HepG2 (cell line): Measurements from ENCODE around the gene LCN2. TPM values are rescaled to one million over a fixed set of nuclear protein-coding genes. Genes with fewer than 3 reads are reported as not detected.
A peak's percentile ranks its signal among the peaks of the same experiment; 100 is the strongest.

ENCODE experiments used
- CBX5 ChIP-seq: sonication (generic); formaldehyde crosslinking; IDR thresholded peaks from 2 replicates; pipeline ENCODE4 v1.4.0; 2020; ENCODE audit warnings: missing genetic modification reagents, borderline replicate concordance
- CHD2 ChIP-seq: IDR thresholded peaks from 2 replicates; pipeline ENCODE4 v1.6.1; 2011; ENCODE audit warnings: low read depth, low read length, improper control_type of control experiment
- PRDM15 ChIP-seq: sonication (generic); formaldehyde crosslinking; IDR thresholded peaks from 2 replicates; pipeline ENCODE4 v1.4.0; 2020; ENCODE audit warnings: missing genetic modification reagents
- RFX3 ChIP-seq: IDR thresholded peaks from 2 replicates; pipeline ENCODE4 v1.6.1; 2016; ENCODE audit warnings: missing biosample characterization, missing genetic modification reagents
- RFX5 ChIP-seq: IDR thresholded peaks from 2 replicates; pipeline ENCODE4 v1.6.1; 2011; ENCODE audit warnings: low read depth, low read length, improper control_type of control experiment
- TBX2 ChIP-seq: sonication (generic); formaldehyde crosslinking; IDR thresholded peaks from 2 replicates; pipeline ENCODE4 v1.5.0; 2020; ENCODE audit warnings: missing genetic modification reagents, mild to moderate bottlenecking, borderline replicate concordance
- TGIF2 ChIP-seq: IDR thresholded peaks from 2 replicates; pipeline ENCODE4 v1.6.1; 2016; ENCODE audit warnings: control low read depth, missing compliant biosample characterization
- ZNF282 ChIP-seq: fragments of 450-650 bp; IDR thresholded peaks from 2 replicates; pipeline ENCODE4 v1.6.1; 2018; ENCODE audit not compliant: partially characterized antibody
- ZNF770 ChIP-seq: sonication (generic); formaldehyde crosslinking; IDR thresholded peaks from 2 replicates; pipeline ENCODE4 v1.5.0; 2020; ENCODE audit warnings: mild to moderate bottlenecking, missing genetic modification reagents
- polyA plus RNA-seq, 8 experiments: library from polyadenylated mRNA; depleted of rRNA in 3 of 8; stranded (reverse) in 7 of 8; unstranded in 1 of 8; fragments of >200 nt; fragmentation: Illumina TruSeq in 4 of 8; extraction: Trizol in 4 of 8; gene quantifications; 2 replicates each; pipeline versions ENCODE4 v1.2.1 to v1.2.3, GENCODE V29; 2011 to 2016; ENCODE audit warnings: low read depth in 4 of 8, missing spikeins in 1 of 8, mixed read lengths in 1 of 8; ENCODE audit not compliant: insufficient read depth in 1 of 8
- total RNA-seq, 5 experiments: library from RNA; depleted of rRNA; stranded (reverse); fragments of >200 nt; fragmentation: Illumina TruSeq; extraction: Trizol; gene quantifications; 2 replicates each; pipeline ENCODE4 v1.2.3, GENCODE V29; 2016; ENCODE audit warnings: low read depth in 1 of 5
- TF ChIP-seq, protein P1 (sequence below): sonication (generic); formaldehyde crosslinking; IDR thresholded peaks from 2 replicates; pipeline ENCODE4 v1.5.1; 2020; ENCODE audit warnings: mild to moderate bottlenecking, missing genetic modification reagents, moderate library complexity
- TF ChIP-seq, protein P2 (sequence below): IDR thresholded peaks from 2 replicates; pipeline ENCODE4 v1.6.1; 2016; ENCODE audit warnings: missing genetic modification reagents, missing compliant biosample characterization
- TF ChIP-seq, protein P3 (sequence below): sonication (generic); formaldehyde crosslinking; IDR thresholded peaks from 2 replicates; pipeline ENCODE4 v1.4.0; 2020; ENCODE audit warnings: missing genetic modification reagents, mild to moderate bottlenecking, borderline replicate concordance
- TF ChIP-seq, protein P4 (sequence below): sonication (generic); formaldehyde crosslinking; IDR thresholded peaks from 2 replicates; pipeline ENCODE4 v1.5.0; 2020; ENCODE audit warnings: mild to moderate bottlenecking, missing genetic modification reagents, moderate library complexity

The LCN2 gene
- total and polyA plus RNA-seq, 2 of the 13 experiments (the other 11 are each of a cell fraction or from before 2014, with no cell fraction given), result 0.38 to 1.4 TPM

- TF ChIP-seq PRDM15 (CRISPR knock-in tag) (0 out of 2 replicates have a peak, but pooled peaks have one; percentile 55), TGIF2 (CRISPR knock-in tag) (no peak), RFX3 (CRISPR knock-in tag) (no peak), CHD2 (no peak), RFX5 (no peak), TBX2 (no peak), ZNF282 (no peak), CBX5 (CRISPR knock-in tag) (no peak), ZNF770 (CRISPR knock-in tag) (no peak)
- TF ChIP-seq, protein P1, sequence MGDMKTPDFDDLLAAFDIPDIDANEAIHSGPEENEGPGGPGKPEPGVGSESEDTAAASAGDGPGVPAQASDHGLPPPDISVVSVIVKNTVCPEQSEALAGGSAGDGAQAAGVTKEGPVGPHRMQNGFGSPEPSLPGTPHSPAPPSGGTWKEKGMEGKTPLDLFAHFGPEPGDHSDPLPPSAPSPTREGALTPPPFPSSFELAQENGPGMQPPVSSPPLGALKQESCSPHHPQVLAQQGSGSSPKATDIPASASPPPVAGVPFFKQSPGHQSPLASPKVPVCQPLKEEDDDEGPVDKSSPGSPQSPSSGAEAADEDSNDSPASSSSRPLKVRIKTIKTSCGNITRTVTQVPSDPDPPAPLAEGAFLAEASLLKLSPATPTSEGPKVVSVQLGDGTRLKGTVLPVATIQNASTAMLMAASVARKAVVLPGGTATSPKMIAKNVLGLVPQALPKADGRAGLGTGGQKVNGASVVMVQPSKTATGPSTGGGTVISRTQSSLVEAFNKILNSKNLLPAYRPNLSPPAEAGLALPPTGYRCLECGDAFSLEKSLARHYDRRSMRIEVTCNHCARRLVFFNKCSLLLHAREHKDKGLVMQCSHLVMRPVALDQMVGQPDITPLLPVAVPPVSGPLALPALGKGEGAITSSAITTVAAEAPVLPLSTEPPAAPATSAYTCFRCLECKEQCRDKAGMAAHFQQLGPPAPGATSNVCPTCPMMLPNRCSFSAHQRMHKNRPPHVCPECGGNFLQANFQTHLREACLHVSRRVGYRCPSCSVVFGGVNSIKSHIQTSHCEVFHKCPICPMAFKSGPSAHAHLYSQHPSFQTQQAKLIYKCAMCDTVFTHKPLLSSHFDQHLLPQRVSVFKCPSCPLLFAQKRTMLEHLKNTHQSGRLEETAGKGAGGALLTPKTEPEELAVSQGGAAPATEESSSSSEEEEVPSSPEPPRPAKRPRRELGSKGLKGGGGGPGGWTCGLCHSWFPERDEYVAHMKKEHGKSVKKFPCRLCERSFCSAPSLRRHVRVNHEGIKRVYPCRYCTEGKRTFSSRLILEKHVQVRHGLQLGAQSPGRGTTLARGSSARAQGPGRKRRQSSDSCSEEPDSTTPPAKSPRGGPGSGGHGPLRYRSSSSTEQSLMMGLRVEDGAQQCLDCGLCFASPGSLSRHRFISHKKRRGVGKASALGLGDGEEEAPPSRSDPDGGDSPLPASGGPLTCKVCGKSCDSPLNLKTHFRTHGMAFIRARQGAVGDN (CRISPR knock-in tag), result peak; percentile 60
- TF ChIP-seq, protein P2, sequence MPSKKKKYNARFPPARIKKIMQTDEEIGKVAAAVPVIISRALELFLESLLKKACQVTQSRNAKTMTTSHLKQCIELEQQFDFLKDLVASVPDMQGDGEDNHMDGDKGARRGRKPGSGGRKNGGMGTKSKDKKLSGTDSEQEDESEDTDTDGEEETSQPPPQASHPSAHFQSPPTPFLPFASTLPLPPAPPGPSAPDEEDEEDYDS (CRISPR knock-in tag), result no peak
- TF ChIP-seq, protein P3, sequence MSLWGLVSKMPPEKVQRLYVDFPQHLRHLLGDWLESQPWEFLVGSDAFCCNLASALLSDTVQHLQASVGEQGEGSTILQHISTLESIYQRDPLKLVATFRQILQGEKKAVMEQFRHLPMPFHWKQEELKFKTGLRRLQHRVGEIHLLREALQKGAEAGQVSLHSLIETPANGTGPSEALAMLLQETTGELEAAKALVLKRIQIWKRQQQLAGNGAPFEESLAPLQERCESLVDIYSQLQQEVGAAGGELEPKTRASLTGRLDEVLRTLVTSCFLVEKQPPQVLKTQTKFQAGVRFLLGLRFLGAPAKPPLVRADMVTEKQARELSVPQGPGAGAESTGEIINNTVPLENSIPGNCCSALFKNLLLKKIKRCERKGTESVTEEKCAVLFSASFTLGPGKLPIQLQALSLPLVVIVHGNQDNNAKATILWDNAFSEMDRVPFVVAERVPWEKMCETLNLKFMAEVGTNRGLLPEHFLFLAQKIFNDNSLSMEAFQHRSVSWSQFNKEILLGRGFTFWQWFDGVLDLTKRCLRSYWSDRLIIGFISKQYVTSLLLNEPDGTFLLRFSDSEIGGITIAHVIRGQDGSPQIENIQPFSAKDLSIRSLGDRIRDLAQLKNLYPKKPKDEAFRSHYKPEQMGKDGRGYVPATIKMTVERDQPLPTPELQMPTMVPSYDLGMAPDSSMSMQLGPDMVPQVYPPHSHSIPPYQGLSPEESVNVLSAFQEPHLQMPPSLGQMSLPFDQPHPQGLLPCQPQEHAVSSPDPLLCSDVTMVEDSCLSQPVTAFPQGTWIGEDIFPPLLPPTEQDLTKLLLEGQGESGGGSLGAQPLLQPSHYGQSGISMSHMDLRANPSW (CRISPR knock-in tag), result no peak
- TF ChIP-seq, protein P4, sequence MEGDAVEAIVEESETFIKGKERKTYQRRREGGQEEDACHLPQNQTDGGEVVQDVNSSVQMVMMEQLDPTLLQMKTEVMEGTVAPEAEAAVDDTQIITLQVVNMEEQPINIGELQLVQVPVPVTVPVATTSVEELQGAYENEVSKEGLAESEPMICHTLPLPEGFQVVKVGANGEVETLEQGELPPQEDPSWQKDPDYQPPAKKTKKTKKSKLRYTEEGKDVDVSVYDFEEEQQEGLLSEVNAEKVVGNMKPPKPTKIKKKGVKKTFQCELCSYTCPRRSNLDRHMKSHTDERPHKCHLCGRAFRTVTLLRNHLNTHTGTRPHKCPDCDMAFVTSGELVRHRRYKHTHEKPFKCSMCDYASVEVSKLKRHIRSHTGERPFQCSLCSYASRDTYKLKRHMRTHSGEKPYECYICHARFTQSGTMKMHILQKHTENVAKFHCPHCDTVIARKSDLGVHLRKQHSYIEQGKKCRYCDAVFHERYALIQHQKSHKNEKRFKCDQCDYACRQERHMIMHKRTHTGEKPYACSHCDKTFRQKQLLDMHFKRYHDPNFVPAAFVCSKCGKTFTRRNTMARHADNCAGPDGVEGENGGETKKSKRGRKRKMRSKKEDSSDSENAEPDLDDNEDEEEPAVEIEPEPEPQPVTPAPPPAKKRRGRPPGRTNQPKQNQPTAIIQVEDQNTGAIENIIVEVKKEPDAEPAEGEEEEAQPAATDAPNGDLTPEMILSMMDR (CRISPR knock-in tag), result peak; percentile 71
Observed at GRCh38 chr9:128150594-128151308, 1.5 kb downstream of the LCN2 start (continued).
